GM18951 (cell line): Measurements from ENCODE around the gene NXNL1.

Experiments used
- POLR2A ChIP-seq: IDR thresholded peaks from 4 replicates; pipeline ENCODE4 v1.6.1; 2011; ENCODE audit warnings: mild to moderate bottlenecking; ENCODE audit not compliant: insufficient read length, insufficient read depth; ENCODE audit errors: extremely low read depth
- in situ Hi-C: fragments of 300-500 bp; cut with MboI; formaldehyde crosslinking; loops from one replicate; pipeline ENCODE4 v1.12.0; 2022; ENCODE audit warnings: low sequenced_read_pairs, mixed read lengths, inconsistent platforms; ENCODE audit not compliant: unreplicated experiment

Gene NXNL1

GRCh38 chr19:17409990-17410389 lies 50.7 kb downstream of the NXNL1 start:
- in situ Hi-C loops = no loop called here
- TF ChIP-seq POLR2A = no peak

- TF ChIP-seq POLR2A = no peak
- in situ Hi-C loops = no loop called here
Observed at GRCh38 chr19:17406887-17407196, 53.9 kb downstream of the NXNL1 start.

GRCh38 chr19:17406046-17406886 lies 54.5 kb downstream of the NXNL1 start:
- in situ Hi-C loops = no loop called here
- TF ChIP-seq POLR2A = peak; percentile 7
